Upper lobe of left lung (tissue), 6 donors: ENCODE data around the gene STX3. TPM values are rescaled to one million over a fixed set of nuclear protein-coding genes. Genes with fewer than 3 reads are reported as not detected.

Experiments used
- ATAC-seq, 2 donors: fragments of 200-7000 bp; cut with Tn5 transposase; one replicate each; pipeline ENCODE4 v1.9.1; 2022; ENCODE audit warnings: mild to moderate bottlenecking in 2 of 2, moderate library complexity in 2 of 2; ENCODE audit not compliant: low FRiP score in 2 of 2
- DNase-seq, 2 donors: peaks; one replicate each; pipeline ENCODE4 v3.0.0-alpha.2; 2019 to 2020
- H3K27ac ChIP-seq, 4 donors: fragments of 200-600 bp; sonication (generic); one replicate each; pipeline ENCODE4 v1.5.1; 2016 to 2019
- H3K27me3 ChIP-seq, 4 donors: fragments of 200-600 bp; sonication (generic); one replicate each; pipeline ENCODE4 v1.5.1; 2017 to 2019
- H3K36me3 ChIP-seq, 4 donors: fragments of 200-600 bp; sonication (generic); one replicate each; pipeline ENCODE4 v1.5.1; 2016 to 2019
- H3K4me1 ChIP-seq, 4 donors: fragments of 200-600 bp; sonication (generic); one replicate each; pipeline ENCODE4 v1.5.1; 2018 to 2019
- H3K4me3 ChIP-seq, 4 donors: fragments of 200-600 bp; sonication (generic); one replicate each; pipeline ENCODE4 v1.5.1; 2017 to 2019; ENCODE audit warnings: mild to moderate bottlenecking in 2 of 4, moderate library complexity in 1 of 4
- H3K9me3 ChIP-seq, 4 donors: fragments of 200-600 bp; sonication (generic); one replicate each; pipeline ENCODE4 v1.5.1; 2018 to 2019
- EP300 ChIP-seq, 4 donors: sonication (generic); formaldehyde crosslinking; IDR thresholded peaks; one replicate each; pipeline ENCODE4 v1.5.1; 2017; ENCODE audit warnings: antibody characterized with exemption in 4 of 4, control low read depth in 2 of 4
- POLR2A ChIP-seq, 4 donors: fragments of 450-650 bp; IDR thresholded peaks; one replicate each; pipeline ENCODE4 v1.5.1; 2016 to 2017; ENCODE audit warnings: antibody characterized with exemption in 4 of 4, mild to moderate bottlenecking in 2 of 4
- POLR2AphosphoS5 ChIP-seq, 2 donors: sonication (generic); formaldehyde crosslinking; IDR thresholded peaks; one replicate each; pipeline ENCODE4 v1.5.1; 2017; ENCODE audit warnings: antibody characterized with exemption in 2 of 2
- WGBS, 2 donors: methylation state at CpG; one replicate each; pipeline ENCODE4 v1.1.5; 2017 to 2018; 5-methylcytosine and 5-hydroxymethylcytosine counted together
- total RNA-seq, 6 donors: library from RNA; depleted of rRNA in 4 of 6; stranded (reverse); fragments of >200 nt in 4 of 6; gene quantifications; one replicate each; pipeline versions ENCODE4 v1.1.0 to v1.2.1, GENCODE V29; 2016 to 2021
- TF ChIP-seq, protein P1 (sequence below), 6 experiments: fragments of 450-650 bp in 4 of 6; fragments of 200-600 bp in 2 of 6; sonication (generic) in 2 of 6; IDR thresholded peaks; one replicate each; pipeline ENCODE4 v1.5.1; 2016 to 2019; ENCODE audit warnings: antibody characterized with exemption in 6 of 6
- donor health status: DM: no; HTN: no; CAD: no; lungs with moderate emphysema.
- donor health status: DM: no; HTN: yes; CAD: no; lungs with severe emphysema.

The STX3 gene
- total RNA-seq, 6 donors from 2014 or later = 65.0 to 145 (median 135) TPM

DNA sequence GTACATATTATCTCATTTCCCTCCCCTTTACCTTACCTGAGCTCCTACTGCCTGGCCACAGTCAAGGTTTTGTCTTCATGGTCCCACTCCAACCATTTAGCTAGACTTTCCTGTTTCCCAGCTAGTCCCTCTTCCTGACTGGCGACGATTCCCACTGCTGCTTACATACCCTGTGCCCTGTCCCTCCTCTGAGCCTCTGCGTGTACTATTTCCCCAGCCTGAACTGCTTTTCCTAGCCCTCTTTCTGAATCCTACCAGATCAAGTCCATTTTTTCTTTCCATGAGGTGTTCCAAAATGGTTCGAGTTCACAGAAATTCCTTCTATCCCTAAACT is 32.0 kb downstream of the STX3 start:
- H3K9me3 ChIP-seq = no peaks in the 10 kb centered on the region
- H3K27me3 ChIP-seq = no peaks in the 10 kb centered on the region
- H3K36me3 ChIP-seq = peaks cover 0 to 45% (median 16%) of the 10 kb centered on the region in 4 donors
- H3K4me3 ChIP-seq = no peak overlapping the region
- TF ChIP-seq POLR2AphosphoS5 (IDR thresholded peaks at IDR 0.05) = peak in 1 of 2 donors; percentile 36
- TF ChIP-seq POLR2A (IDR thresholded peaks at IDR 0.05) = no peak
- TF ChIP-seq EP300 (IDR thresholded peaks at IDR 0.05) = no peak
- TF ChIP-seq, protein P1, sequence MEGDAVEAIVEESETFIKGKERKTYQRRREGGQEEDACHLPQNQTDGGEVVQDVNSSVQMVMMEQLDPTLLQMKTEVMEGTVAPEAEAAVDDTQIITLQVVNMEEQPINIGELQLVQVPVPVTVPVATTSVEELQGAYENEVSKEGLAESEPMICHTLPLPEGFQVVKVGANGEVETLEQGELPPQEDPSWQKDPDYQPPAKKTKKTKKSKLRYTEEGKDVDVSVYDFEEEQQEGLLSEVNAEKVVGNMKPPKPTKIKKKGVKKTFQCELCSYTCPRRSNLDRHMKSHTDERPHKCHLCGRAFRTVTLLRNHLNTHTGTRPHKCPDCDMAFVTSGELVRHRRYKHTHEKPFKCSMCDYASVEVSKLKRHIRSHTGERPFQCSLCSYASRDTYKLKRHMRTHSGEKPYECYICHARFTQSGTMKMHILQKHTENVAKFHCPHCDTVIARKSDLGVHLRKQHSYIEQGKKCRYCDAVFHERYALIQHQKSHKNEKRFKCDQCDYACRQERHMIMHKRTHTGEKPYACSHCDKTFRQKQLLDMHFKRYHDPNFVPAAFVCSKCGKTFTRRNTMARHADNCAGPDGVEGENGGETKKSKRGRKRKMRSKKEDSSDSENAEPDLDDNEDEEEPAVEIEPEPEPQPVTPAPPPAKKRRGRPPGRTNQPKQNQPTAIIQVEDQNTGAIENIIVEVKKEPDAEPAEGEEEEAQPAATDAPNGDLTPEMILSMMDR (IDR thresholded peaks at IDR 0.05) = no peak
- DNase-seq (no peak), ATAC-seq (no peak)
- peak overlapping the region; percentile 44 to 80 (median 68) for H3K27ac ChIP-seq
- WGBS, 2 donors = 58 to 73% methylated on average over 4 of the region's 4 CpGs
- peaks cover 26 to 45% (median 30%) of the 10 kb centered on the region in 4 donors for H3K4me1 ChIP-seq

DNA sequence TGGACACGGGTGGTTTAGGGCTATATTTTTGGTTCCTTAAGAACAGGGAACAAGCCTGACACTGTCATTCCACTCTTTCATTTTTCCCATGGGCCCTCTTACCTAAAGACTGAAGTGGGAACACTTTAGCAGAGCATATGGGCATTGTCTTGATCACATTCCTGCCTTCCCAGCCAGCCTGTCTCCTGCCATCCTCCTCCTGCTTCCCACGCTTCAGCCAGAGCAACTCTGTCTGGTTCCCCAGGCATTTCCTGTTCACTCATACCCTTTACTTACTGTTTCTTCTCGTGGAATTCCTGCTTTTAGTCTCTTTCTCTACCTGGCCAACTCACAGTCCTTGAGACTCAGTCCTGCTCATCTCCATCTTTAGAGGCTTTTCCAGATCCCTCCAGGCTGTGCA is 32.6 kb downstream of the STX3 start:
- Histone ChIP-seq H3K4me3 (no peak overlapping the region), H3K27me3 (no peaks in the 10 kb centered on the region), H3K9me3 (no peaks in the 10 kb centered on the region), H3K27ac (peak overlapping the region; percentile 44 to 80 (median 68)), H3K36me3 (peaks cover 0 to 51% (median 16%) of the 10 kb centered on the region in 4 donors), H3K4me1 (peaks cover 26 to 46% (median 30%) of the 10 kb centered on the region in 4 donors)
- DNase-seq = no peak
- 33 to 52% methylated on average over 3 of the region's 3 CpGs for WGBS, 2 donors
- TF ChIP-seq POLR2AphosphoS5 (IDR thresholded peaks at IDR 0.05) (no peak), POLR2A (IDR thresholded peaks at IDR 0.05) (no peak), EP300 (IDR thresholded peaks at IDR 0.05) (no peak)
- TF ChIP-seq, protein P1 (IDR thresholded peaks at IDR 0.05) = no peak
- ATAC-seq = no peak

DNA sequence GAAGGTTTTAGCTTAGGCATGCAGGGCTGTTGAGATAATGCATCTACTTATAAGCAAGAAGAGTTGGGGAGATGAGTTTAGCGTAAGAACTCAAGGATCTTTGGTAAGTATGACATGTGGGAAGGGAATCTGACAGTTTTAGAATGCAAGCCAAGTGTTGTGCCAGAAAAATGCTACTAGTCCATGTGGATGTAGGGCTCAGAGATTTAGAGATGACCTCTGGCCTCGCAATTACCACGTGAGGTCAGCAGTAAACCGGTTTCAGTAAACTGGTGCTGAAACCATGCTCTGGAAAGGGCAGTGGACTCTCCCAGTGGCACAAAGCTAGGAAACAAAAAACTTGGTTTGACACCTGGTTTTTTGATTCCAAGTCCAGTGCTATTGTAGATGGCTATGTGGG is 36.5 kb downstream of the STX3 start:
- 75 to 91% methylated on average over 4 of the region's 4 CpGs for WGBS, 2 donors
- TF ChIP-seq POLR2A (IDR thresholded peaks at IDR 0.05) (no peak), EP300 (IDR thresholded peaks at IDR 0.05) (no peak), POLR2AphosphoS5 (IDR thresholded peaks at IDR 0.05) (no peak)
- TF ChIP-seq, protein P1 (IDR thresholded peaks at IDR 0.05) = no peak
- peaks cover 14 to 89% (median 43%) of the 10 kb centered on the region in 4 donors for H3K36me3 ChIP-seq
- H3K27me3 ChIP-seq = no peaks in the 10 kb centered on the region
- no peak for ATAC-seq
- no peak overlapping the region for H3K4me3 ChIP-seq
- peaks cover 16 to 48% (median 34%) of the 10 kb centered on the region in 4 donors for H3K4me1 ChIP-seq
- no peaks in the 10 kb centered on the region for H3K9me3 ChIP-seq
- DNase-seq = no peak
- H3K27ac ChIP-seq = peak overlapping the region in 2 of 4 donors; percentile 28 to 44

DNA sequence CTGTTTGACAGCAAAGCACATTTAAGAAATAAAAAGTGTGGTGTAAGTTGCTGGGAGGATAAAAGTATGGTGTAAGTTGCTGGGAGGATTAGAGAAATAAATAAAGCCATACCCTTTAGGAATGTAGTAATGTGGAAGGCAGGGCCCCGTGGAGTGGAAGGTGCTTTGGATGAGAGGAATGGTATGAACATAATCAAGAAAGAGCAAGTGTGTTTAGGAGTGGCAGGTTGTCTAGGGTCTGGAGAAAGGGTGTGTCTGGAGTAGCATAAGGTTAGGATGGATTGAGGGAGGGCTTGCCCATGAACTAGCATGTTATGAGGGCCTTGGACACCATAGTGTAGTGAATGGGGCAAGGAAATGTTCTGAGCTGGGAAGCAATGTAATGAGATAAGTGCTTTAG is 37.3 kb downstream of the STX3 start:
- Histone ChIP-seq H3K36me3 (peaks cover 14 to 98% (median 46%) of the 10 kb centered on the region in 4 donors), H3K27ac (peak overlapping the region; percentile 28 to 44 (median 38)), H3K4me1 (peaks cover 10 to 39% (median 25%) of the 10 kb centered on the region in 4 donors), H3K27me3 (no peaks in the 10 kb centered on the region), H3K4me3 (no peak overlapping the region), H3K9me3 (no peaks in the 10 kb centered on the region)
- 54 to 69% methylated on average over 1 of the region's 1 CpG for WGBS, 2 donors
- DNase-seq (no peak), ATAC-seq (peak; percentile 49 to 54)
- no peak for TF ChIP-seq POLR2AphosphoS5 (IDR thresholded peaks at IDR 0.05)
- TF ChIP-seq POLR2A (IDR thresholded peaks at IDR 0.05) = no peak
- no peak for TF ChIP-seq EP300 (IDR thresholded peaks at IDR 0.05)
- TF ChIP-seq, protein P1 (IDR thresholded peaks at IDR 0.05) = no peak

DNA sequence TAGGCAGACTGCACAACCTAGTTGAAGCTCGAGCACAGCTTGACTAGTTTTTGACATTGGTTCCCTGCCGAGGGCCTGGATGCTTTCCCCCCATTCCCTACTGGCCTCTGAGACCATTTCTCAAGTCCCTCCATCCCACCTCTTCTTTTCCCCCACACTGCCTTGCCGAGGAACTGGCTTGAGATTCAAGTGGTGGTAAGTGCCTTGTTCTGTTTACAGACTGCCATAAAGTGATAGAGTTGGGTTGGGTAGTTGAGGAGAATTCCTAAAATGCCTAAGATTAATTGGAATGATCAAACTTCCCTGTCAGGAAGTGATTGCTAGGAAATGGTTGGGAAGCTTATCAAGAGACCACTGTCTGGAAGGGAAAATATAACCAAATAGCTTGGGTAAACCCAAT is 39.2 kb downstream of the STX3 start:
- DNase-seq (no peak), ATAC-seq (peak; percentile 33 to 67)
- TF ChIP-seq POLR2A (IDR thresholded peaks at IDR 0.05) (no peak), EP300 (IDR thresholded peaks at IDR 0.05) (peak in 1 of 4 donors; percentile 37)
- whole genome bisulfite sequencing, 2 donors = 59 to 80% methylated on average over 3 of the region's 3 CpGs
- H3K27me3 ChIP-seq = no peaks in the 10 kb centered on the region
- peak overlapping the region in 3 of 4 donors; percentile 14 to 49 (median 17) for H3K27ac ChIP-seq
- no peaks in the 10 kb centered on the region for H3K9me3 ChIP-seq
- H3K4me3 ChIP-seq = no peak overlapping the region
- peaks cover 0 to 35% (median 17%) of the 10 kb centered on the region in 4 donors for H3K4me1 ChIP-seq
- H3K36me3 ChIP-seq = peaks cover 22 to 96% (median 47%) of the 10 kb centered on the region in 4 donors
